Endodermal cell (in vitro differentiated cells): ENCODE results near the gene ATP5ME. TPM values are rescaled to one million over a fixed set of nuclear protein-coding genes. Genes with fewer than 3 reads are reported as not detected.

Experiments
- DNase-seq: peaks from one replicate; pipeline ENCODE4 v3.0.0-alpha.2; 2017
- H3K27ac ChIP-seq: 2 replicates; pipeline ENCODE4 v1.5.1; 2013; ENCODE audit warnings: mild to moderate bottlenecking, low read depth, low read length, moderate library complexity
- H3K27me3 ChIP-seq: 2 replicates; pipeline ENCODE4 v1.6.1; 2013; ENCODE audit warnings: mild to moderate bottlenecking, low read length, moderate library complexity; ENCODE audit not compliant: insufficient read depth, control insufficient read depth, poor library complexity, severe bottlenecking
- H3K36me3 ChIP-seq: 2 replicates; pipeline ENCODE4 v1.7.0; 2013; ENCODE audit warnings: mild to moderate bottlenecking, low read length, moderate library complexity; ENCODE audit not compliant: control insufficient read depth, insufficient read depth
- H3K4me1 ChIP-seq: one replicate; pipeline ENCODE4 v1.7.0; 2013; ENCODE audit warnings: low read length; ENCODE audit not compliant: control insufficient read depth, insufficient read depth
- H3K4me3 ChIP-seq: 2 replicates; pipeline ENCODE4 v1.5.1; 2013; ENCODE audit warnings: mild to moderate bottlenecking, low read length, moderate library complexity
- H3K9ac ChIP-seq: 2 replicates; pipeline ENCODE4 v1.6.1; 2013; ENCODE audit warnings: mild to moderate bottlenecking, low read length, moderate library complexity; ENCODE audit not compliant: poor library complexity, severe bottlenecking; ENCODE audit errors: extremely low read depth
- H3K9me3 ChIP-seq: 2 replicates; pipeline ENCODE4 v1.6.1; 2013; ENCODE audit warnings: mild to moderate bottlenecking, low read length, moderate library complexity; ENCODE audit not compliant: control insufficient read depth
- H3K27ac Mint-ChIP-seq: 2 replicates; pipeline ENCODE4 v1.8.0; 2020; ENCODE audit warnings: mixed read lengths
- H3K27me3 Mint-ChIP-seq: 2 replicates; pipeline ENCODE4 v1.8.0; 2021; ENCODE audit warnings: mild to moderate bottlenecking, mixed read lengths; ENCODE audit not compliant: insufficient read depth
- H3K36me3 Mint-ChIP-seq: 2 replicates; pipeline ENCODE4 v1.8.0; 2020; ENCODE audit warnings: low read depth, mixed read lengths
- H3K4me1 Mint-ChIP-seq: 2 replicates; pipeline ENCODE4 v1.8.0; 2020; ENCODE audit warnings: mixed read lengths
- H3K4me3 Mint-ChIP-seq: 2 replicates; pipeline ENCODE4 v1.8.0; 2020; ENCODE audit warnings: mild to moderate bottlenecking, moderate library complexity, mixed read lengths
- H3K9me3 Mint-ChIP-seq: 2 replicates; pipeline ENCODE4 v1.8.0; 2020; ENCODE audit warnings: mild to moderate bottlenecking, mixed read lengths
- WGBS, 2 experiments: methylation state at CpG; one replicate each; pipeline versions ENCODE4 v1.1.5 to v1.1.7; 2013; ENCODE audit warnings: missing lambda C conversion rate in 2 of 2, mixed read lengths in 1 of 2; ENCODE audit not compliant: insufficient coverage in 1 of 2, insufficient read length in 1 of 2; 5-methylcytosine and 5-hydroxymethylcytosine counted together
- total RNA-seq, 2 donors: library from RNA; stranded (reverse); fragmentation: NEBNext Ultra II Directional in 1 of 2; extraction: Animal tissue kit (Norgen Biotek cat#: 25700) in 1 of 2; gene quantifications; 2 replicates in 1 of 2; 3 replicates in 1 of 2; pipeline ENCODE4 v1.2.1, GENCODE V29; 2021
- TF ChIP-seq, protein P1 (sequence below): fragments of 200-600 bp; sonication (generic); conservative IDR thresholded peaks from 2 replicates; pipeline ENCODE4 v1.5.0; 2021; ENCODE audit warnings: antibody characterized with exemption, mild to moderate bottlenecking

The ATP5ME gene
- total RNA-seq, 2 donors from 2014 or later: 407 to 456 TPM

DNA sequence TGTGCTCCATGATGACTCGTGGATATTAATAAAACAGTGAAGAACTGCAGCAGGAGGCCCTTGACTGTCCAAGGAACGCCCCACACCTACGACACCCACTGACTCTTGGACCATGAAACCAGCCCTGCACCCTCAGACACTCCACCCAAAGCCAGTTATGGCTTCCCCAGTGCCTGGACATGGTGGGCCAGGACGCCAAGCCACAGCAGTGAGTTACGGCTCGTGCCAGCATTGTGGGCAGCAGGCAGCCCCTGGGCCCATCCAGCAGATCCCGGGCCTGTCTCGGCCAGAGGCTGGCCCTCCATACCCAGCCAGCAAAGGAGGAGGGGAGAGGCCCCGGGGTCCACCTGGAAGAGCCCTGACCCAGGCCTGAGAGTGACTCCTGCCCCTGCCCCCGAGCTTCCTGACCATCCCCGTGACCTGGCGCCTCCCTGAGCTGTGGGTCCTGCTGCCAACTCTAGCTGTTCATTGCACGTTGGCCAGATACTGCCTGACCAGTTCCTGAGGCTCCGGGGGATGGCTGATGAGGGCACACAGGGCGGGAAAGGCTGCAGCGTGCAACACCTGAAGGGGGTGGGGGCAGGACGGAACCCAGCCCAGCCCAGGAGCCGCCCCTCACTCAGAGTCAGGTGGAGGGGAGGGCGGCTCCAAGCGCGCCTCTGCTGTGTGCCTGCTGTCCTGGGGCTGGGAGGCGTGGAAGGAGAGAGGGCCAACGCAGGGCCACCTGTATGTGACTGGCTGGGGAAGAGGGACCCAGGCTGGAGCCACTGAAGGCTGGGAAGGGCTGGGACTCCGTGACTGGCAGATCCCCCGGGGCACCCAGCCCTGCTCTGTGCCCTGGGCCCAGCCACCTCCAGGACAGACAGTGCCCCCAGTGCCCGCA, 14.1 kb upstream of the ATP5ME start:
- H3K9ac ChIP-seq: no peak overlapping the region
- no peaks in the 10 kb centered on the region for H3K9me3 Mint-ChIP-seq
- H3K9me3 ChIP-seq: no peaks in the 10 kb centered on the region
- H3K4me1 ChIP-seq: peaks cover 3% of the 10 kb centered on the region
- no peaks in the 10 kb centered on the region for H3K27me3 Mint-ChIP-seq
- peak; percentile 88 for DNase-seq
- peaks cover 7% of the 10 kb centered on the region for H3K4me1 Mint-ChIP-seq
- peak overlapping the region; percentile 53 for H3K4me3 Mint-ChIP-seq
- H3K36me3 Mint-ChIP-seq: peaks cover 5% of the 10 kb centered on the region
- no peak overlapping the region for H3K27ac Mint-ChIP-seq
- 82 to 84% methylated on average over 15 to 26 of the region's 26 CpGs for WGBS, 2 experiments
- H3K4me3 ChIP-seq: peak overlapping the region; percentile 27
- no peak overlapping the region for H3K27ac ChIP-seq
- TF ChIP-seq, protein P1, sequence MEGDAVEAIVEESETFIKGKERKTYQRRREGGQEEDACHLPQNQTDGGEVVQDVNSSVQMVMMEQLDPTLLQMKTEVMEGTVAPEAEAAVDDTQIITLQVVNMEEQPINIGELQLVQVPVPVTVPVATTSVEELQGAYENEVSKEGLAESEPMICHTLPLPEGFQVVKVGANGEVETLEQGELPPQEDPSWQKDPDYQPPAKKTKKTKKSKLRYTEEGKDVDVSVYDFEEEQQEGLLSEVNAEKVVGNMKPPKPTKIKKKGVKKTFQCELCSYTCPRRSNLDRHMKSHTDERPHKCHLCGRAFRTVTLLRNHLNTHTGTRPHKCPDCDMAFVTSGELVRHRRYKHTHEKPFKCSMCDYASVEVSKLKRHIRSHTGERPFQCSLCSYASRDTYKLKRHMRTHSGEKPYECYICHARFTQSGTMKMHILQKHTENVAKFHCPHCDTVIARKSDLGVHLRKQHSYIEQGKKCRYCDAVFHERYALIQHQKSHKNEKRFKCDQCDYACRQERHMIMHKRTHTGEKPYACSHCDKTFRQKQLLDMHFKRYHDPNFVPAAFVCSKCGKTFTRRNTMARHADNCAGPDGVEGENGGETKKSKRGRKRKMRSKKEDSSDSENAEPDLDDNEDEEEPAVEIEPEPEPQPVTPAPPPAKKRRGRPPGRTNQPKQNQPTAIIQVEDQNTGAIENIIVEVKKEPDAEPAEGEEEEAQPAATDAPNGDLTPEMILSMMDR: no peak
- H3K27me3 ChIP-seq: no peaks in the 10 kb centered on the region
- H3K36me3 ChIP-seq: no peaks in the 10 kb centered on the region

DNA sequence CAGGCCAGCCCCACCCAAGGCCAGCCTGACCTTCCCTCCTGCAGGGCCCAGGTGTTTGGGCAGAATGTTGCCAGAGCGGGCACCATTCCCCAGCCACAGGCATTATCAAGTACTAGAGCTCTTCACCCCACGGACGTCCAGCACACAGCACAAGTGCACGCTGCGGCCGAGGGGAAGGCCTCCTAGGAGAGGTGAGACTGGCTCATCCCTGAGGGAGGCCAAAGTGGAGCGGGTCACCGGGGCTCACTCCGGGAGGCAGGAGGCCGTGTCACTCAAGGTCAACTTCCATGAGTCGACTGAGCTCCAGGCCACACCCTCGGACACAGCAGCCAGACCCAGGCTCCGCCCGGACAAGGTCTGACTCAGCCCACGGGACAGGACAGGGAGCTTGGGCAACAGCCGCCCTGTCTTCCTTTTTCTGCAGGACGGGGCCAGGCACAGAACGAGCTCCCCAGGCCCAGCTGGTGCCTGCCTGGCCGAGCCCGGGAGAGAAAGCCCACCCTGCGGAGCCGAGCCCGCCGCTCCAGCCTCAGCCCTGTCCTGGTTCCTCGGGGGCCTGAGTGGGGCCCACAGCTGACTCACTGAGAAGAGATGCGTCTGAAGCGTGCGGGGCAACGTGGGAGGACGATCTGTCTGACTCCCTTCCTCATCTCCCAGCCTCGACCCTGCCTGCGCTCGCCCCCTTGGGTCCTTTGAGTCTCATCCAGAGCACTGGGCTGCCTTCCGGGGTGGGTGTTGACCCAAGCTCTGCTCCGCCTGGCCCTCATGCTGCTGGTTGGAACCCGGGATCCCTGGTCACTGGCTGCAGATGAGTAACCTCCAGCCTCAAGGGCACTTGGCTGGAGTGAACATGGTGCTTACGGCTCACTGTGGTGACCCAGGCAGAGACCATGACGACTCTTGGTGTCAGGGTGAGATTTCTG, 13.2 kb upstream of the ATP5ME start:
- peaks cover 5% of the 10 kb centered on the region for H3K36me3 Mint-ChIP-seq
- no peaks in the 10 kb centered on the region for H3K9me3 Mint-ChIP-seq
- H3K27ac Mint-ChIP-seq: peak overlapping the region; percentile 30
- H3K9ac ChIP-seq: no peak overlapping the region
- no peaks in the 10 kb centered on the region for H3K36me3 ChIP-seq
- H3K9me3 ChIP-seq: no peaks in the 10 kb centered on the region
- no peak overlapping the region for H3K4me3 ChIP-seq
- no peaks in the 10 kb centered on the region for H3K4me1 Mint-ChIP-seq
- no peak overlapping the region for H3K27ac ChIP-seq
- H3K27me3 ChIP-seq: no peaks in the 10 kb centered on the region
- WGBS, 2 experiments: 87 to 89% methylated on average over 31 to 38 of the region's 38 CpGs
- H3K4me3 Mint-ChIP-seq: peak overlapping the region; percentile 53
- no peaks in the 10 kb centered on the region for H3K27me3 Mint-ChIP-seq
- TF ChIP-seq, protein P1: no peak
- peak; percentile 79 for DNase-seq
- H3K4me1 ChIP-seq: peaks cover 3% of the 10 kb centered on the region

DNA sequence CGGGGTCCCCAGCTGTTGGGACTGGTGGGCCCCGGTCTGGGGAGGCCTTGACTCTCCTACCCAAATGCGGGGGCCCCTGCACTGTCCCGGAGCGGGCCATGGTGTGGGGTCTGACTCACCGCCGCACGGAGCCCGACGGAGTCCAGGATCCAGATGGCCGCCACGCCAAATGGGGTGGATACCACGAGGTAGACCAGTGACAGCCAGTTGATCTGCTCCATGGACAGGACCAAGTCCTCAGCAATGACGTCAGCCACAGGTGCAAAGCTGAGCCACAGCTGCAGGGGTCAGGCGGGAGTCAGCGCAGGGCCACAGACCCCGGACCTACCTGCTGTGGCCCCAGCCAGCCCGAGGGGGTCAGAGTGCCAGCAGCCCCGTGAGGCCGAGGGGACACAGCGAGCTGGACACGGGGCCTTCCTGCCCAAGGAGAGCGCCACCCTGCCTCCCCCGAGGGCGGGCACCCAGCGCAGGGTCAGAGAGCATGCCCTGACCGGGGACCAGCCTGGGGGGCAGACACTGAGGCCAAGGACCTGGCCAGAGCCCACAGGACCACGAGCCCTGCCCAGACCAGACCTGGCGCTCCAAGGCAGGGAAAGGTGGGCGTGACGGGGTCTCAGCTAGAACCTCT, 12.5 kb upstream of the ATP5ME start:
- no peaks in the 10 kb centered on the region for H3K4me1 Mint-ChIP-seq
- H3K36me3 Mint-ChIP-seq: peaks cover 5% of the 10 kb centered on the region
- H3K9ac ChIP-seq: no peak overlapping the region
- no peaks in the 10 kb centered on the region for H3K27me3 ChIP-seq
- no peak overlapping the region for H3K27ac ChIP-seq
- H3K4me1 ChIP-seq: peaks cover 3% of the 10 kb centered on the region
- no peak overlapping the region for H3K4me3 ChIP-seq
- H3K36me3 ChIP-seq: no peaks in the 10 kb centered on the region
- 94 to 95% methylated on average over 25 to 31 of the region's 31 CpGs for WGBS, 2 experiments
- no peaks in the 10 kb centered on the region for H3K9me3 Mint-ChIP-seq
- TF ChIP-seq, protein P1: no peak
- no peak for DNase-seq
- H3K27ac Mint-ChIP-seq: no peak overlapping the region
- H3K9me3 ChIP-seq: no peaks in the 10 kb centered on the region
- no peak overlapping the region for H3K4me3 Mint-ChIP-seq
- H3K27me3 Mint-ChIP-seq: no peaks in the 10 kb centered on the region
